OCI-LY3 (cell line): ENCODE results near the gene TBC1D1.

Source experiments
- H2AFZ ChIP-seq: fragments of 200-600, 300-600 bp; shearing (Covaris generic); 2 replicates; pipeline ENCODE4 v1.6.0; 2014; ENCODE audit warnings: antibody characterized with exemption, low read depth, low read length
- H3K27ac ChIP-seq: fragments of 200-600, 300-600 bp; sonication (generic); 2 replicates; pipeline ENCODE4 v1.5.1; 2014; ENCODE audit warnings: mild to moderate bottlenecking, low read length, moderate library complexity, mixed read lengths
- H3K27me3 ChIP-seq: fragments of 200-600, 300-600 bp; sonication (generic); 2 replicates; pipeline ENCODE4 v1.6.1; 2014; ENCODE audit warnings: low read depth, low read length, mixed read lengths
- H3K36me3 ChIP-seq: fragments of 200-600, 300-600 bp; sonication (generic); replicated peaks from 2 replicates; pipeline ENCODE3; 2014; ENCODE audit warnings: low read depth, low read length, mixed read lengths
- H3K4me1 ChIP-seq: fragments of 300-600, 200-600 bp; sonication (generic); 2 replicates; pipeline ENCODE4 v1.6.1; 2014; ENCODE audit warnings: low read length, mixed read lengths
- H3K4me2 ChIP-seq: fragments of 200-600, 300-600 bp; sonication (generic); 2 replicates; pipeline ENCODE4 v1.6.1; 2014; ENCODE audit warnings: low read length, mixed read lengths
- H3K4me3 ChIP-seq: fragments of 300-600, 200-600 bp; sonication (generic); 2 replicates; pipeline ENCODE4 v1.5.1; 2014; ENCODE audit warnings: antibody characterized with exemption, mild to moderate bottlenecking, low read length, moderate library complexity
- H3K79me2 ChIP-seq: fragments of 300-600, 200-600 bp; shearing (Covaris generic); 2 replicates; pipeline ENCODE4 v1.6.1; 2014; ENCODE audit warnings: mild to moderate bottlenecking, low read length, mixed read lengths
- H3K9ac ChIP-seq: fragments of 300-600, 200-600 bp; shearing (Covaris generic); 2 replicates; pipeline ENCODE4 v1.6.0; 2014; ENCODE audit warnings: mild to moderate bottlenecking, low read length, moderate library complexity
- H3K9me3 ChIP-seq: fragments of 200-600, 300-600 bp; shearing (Covaris generic); 2 replicates; pipeline ENCODE4 v1.6.1; 2014; ENCODE audit warnings: low read length, mixed read lengths; ENCODE audit not compliant: insufficient read depth
- H4K20me1 ChIP-seq: fragments of 200-600, 300-600 bp; sonication (generic); 2 replicates; pipeline ENCODE4 v1.6.1; 2016; ENCODE audit warnings: low read length, mixed read lengths; ENCODE audit not compliant: insufficient read depth
- CTCF ChIP-seq: fragments of 200-600, 300-600 bp; sonication (generic); IDR thresholded peaks from 2 replicates; pipeline ENCODE4 v1.5.1; 2014; ENCODE audit warnings: antibody characterized with exemption, low read length, low read depth
- EZH2phosphoT487 ChIP-seq: fragments of 200-600 bp; shearing (Covaris generic); IDR thresholded peaks from 2 replicates; pipeline ENCODE4 v1.6.1; 2018; ENCODE audit warnings: antibody characterized with exemption, mixed run types, low read depth

The TBC1D1 gene

GRCh38 chr4:38176165-38176564 lies 285.3 kb downstream of the TBC1D1 start:
- no peaks in the 10 kb centered on the region for H3K9me3 ChIP-seq
- no peaks in the 10 kb centered on the region for H3K79me2 ChIP-seq
- H3K4me1 ChIP-seq: 0 out of 2 replicates have a peak, but pooled peaks cover 2% of the 10 kb centered on the region
- H3K9ac ChIP-seq: no peak overlapping the region
- H3K27me3 ChIP-seq: peaks cover 61% of the 10 kb centered on the region
- H3K36me3 ChIP-seq: no peaks in the 10 kb centered on the region
- no peak overlapping the region for H3K4me2 ChIP-seq
- H3K27ac ChIP-seq: no peak overlapping the region
- H3K4me3 ChIP-seq: no peak overlapping the region
- H4K20me1 ChIP-seq: no peaks in the 10 kb centered on the region
- H2AFZ ChIP-seq: no peak overlapping the region
- TF ChIP-seq CTCF: no peak
- no peak for TF ChIP-seq EZH2phosphoT487

GRCh38 chr4:38177035-38177546 lies 286.2 kb downstream of the TBC1D1 start:
- peaks cover 59% of the 10 kb centered on the region for H3K27me3 ChIP-seq
- no peaks in the 10 kb centered on the region for H3K9me3 ChIP-seq
- H3K27ac ChIP-seq: no peak overlapping the region
- TF ChIP-seq EZH2phosphoT487 (no peak), CTCF (no peak)
- no peaks in the 10 kb centered on the region for H4K20me1 ChIP-seq
- H3K36me3 ChIP-seq: no peaks in the 10 kb centered on the region
- H3K79me2 ChIP-seq: no peaks in the 10 kb centered on the region
- H3K4me3 ChIP-seq: no peak overlapping the region
- 0 out of 2 replicates have a peak, but pooled peaks cover 2% of the 10 kb centered on the region for H3K4me1 ChIP-seq
- no peak overlapping the region for H3K9ac ChIP-seq
- H3K4me2 ChIP-seq: no peak overlapping the region
- no peak overlapping the region for H2AFZ ChIP-seq

GRCh38 chr4:38177641-38178391 lies 286.9 kb downstream of the TBC1D1 start:
- H3K4me2 ChIP-seq: no peak overlapping the region
- no peaks in the 10 kb centered on the region for H4K20me1 ChIP-seq
- H3K79me2 ChIP-seq: no peaks in the 10 kb centered on the region
- TF ChIP-seq CTCF (no peak), EZH2phosphoT487 (no peak)
- H3K27me3 ChIP-seq: peaks cover 56% of the 10 kb centered on the region
- 0 out of 2 replicates have a peak, but pooled peaks cover 2% of the 10 kb centered on the region for H3K4me1 ChIP-seq
- no peak overlapping the region for H3K9ac ChIP-seq
- H3K27ac ChIP-seq: no peak overlapping the region
- no peaks in the 10 kb centered on the region for H3K9me3 ChIP-seq
- no peak overlapping the region for H3K4me3 ChIP-seq
- H2AFZ ChIP-seq: no peak overlapping the region
- H3K36me3 ChIP-seq: no peaks in the 10 kb centered on the region

DNA sequence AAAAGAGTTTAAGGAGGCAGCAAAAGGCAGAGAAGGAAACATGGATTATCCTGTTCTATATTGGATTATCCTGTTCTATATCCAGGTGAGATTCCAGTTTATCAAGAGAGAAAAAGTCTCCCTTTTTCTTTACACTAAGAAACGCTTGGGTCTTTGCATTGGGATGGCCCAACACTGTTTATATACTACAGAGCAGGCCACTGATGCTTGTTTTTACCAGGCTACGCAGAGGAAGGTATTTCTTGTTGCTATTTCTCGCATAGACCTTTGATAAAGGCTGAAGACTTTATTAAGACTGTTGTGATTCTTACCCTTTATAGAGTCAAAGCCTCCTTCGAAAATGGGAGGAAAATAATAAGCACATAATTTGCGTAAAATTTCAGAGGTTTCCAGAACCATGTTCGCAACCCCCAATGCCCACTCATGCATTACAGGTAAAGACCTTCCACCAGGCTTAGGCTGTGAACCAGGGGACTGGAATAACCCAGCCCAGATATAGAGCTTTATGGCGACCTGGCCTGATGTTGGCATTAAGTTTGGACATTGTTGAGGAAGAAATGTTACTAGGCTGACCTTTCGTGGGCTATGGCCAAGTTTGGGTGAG lies 287.6 kb downstream of the TBC1D1 start:
- H3K4me2 ChIP-seq: no peak overlapping the region
- no peaks in the 10 kb centered on the region for H4K20me1 ChIP-seq
- H3K27me3 ChIP-seq: peaks cover 50% of the 10 kb centered on the region

More for the DNA sequence above, 287.6 kb downstream of the TBC1D1 start:
- Histone ChIP-seq H3K9me3 (no peaks in the 10 kb centered on the region), H3K36me3 (no peaks in the 10 kb centered on the region), H3K9ac (no peak overlapping the region), H3K4me1 (0 out of 2 replicates have a peak, but pooled peaks cover 2% of the 10 kb centered on the region), H3K27ac (no peak overlapping the region), H3K4me3 (no peak overlapping the region), H2AFZ (no peak overlapping the region), H3K79me2 (no peaks in the 10 kb centered on the region)
- no peak for TF ChIP-seq EZH2phosphoT487
- TF ChIP-seq CTCF: no peak
